ENCODE results near the gene PRRC2A. TPM values are rescaled to one million over a fixed set of nuclear protein-coding genes. Genes with fewer than 3 reads are reported as not detected.

The PRRC2A gene
- polyA plus RNA-seq, 1 donor: 184 TPM

GRCh38 chr6:31621991-31622390 is 1.5 kb downstream of the PRRC2A start:
- no peak for DNase-seq

GRCh38 chr6:31622684-31623091 is 2.2 kb downstream of the PRRC2A start:
- DNase-seq: no peak

DNA sequence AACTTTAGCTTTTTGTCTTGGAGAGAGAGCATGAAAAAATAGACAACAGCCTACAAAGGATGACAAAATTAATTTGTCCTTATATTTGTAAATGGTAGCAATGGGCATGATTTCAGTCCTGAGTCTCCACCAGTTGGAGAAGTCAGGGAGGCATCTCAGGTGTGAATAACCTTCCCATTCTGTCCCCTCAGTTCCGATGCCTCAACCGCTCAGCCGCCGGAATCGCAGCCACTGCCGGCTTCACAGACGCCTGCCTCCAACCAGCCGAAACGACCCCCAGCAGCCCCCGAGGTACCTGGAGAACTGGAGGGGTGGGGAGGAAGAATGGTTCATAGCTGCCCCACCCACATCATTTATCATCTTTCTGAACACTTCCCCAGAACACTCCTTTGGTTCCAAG is 3.6 kb downstream of the PRRC2A start:
- DNase-seq: no peak

GRCh38 chr6:31626952-31627351 is 6.4 kb downstream of the PRRC2A start:
- no peak for DNase-seq

DNA sequence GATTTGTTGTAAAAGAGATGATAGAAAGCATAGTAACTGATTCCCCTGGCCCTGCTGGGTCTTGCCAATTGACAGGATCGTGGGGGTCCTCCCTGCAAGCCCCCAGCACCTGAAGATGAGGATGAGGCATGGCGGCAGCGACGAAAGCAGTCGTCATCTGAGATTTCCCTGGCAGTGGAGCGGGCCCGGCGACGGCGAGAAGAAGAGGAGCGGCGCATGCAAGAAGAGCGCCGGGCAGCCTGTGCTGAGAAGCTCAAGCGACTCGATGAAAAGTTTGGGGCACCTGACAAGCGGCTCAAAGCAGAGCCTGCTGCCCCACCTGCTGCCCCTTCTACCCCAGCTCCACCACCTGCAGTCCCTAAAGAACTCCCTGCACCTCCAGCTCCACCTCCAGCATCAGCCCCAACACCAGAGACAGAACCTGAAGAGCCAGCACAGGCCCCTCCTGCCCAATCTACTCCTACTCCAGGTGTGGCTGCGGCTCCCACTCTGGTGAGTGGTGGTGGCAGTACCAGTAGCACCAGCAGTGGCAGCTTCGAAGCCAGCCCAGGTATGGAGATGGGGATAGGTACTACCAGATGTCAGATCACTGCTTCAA is 7.3 kb downstream of the PRRC2A start:
- DNase-seq: no peak

- DNase-seq: no peak
These were observed 8.5 kb downstream of the PRRC2A start for GRCh38 chr6:31629014-31629413.

DNA sequence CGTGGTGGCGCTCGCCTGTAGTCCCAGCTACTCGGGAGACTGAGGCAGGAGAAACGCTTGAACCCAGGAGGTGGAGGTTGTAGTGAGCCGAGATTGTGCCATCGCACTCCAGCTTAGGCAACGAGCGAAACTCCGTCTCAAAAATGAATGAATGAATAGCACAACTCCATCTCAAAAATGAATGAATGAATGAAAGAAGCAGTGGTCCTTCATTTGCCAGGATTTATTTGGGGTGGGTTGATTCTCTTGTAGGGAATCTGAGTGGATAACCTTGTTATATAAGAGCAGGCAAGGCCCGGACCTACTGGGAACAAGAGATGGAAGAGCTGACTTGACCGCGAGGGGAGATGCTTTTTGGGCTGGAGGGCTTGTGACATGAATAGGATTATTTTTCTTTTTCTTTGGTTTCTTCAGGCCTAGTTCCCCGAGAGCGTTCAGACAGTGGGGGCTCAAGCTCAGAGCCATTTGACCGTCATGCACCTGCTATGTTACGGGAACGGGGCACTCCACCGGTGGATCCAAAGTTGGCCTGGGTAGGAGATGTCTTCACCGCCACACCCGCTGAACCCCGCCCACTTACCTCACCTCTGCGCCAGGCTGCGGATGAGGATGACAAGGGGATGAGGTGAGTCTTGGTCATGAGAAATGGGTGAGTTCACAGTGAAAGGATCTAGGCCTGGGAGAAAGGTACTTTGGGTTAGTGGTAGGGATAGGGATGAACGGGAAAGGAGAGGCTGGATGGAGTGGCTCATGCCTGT is 9.8 kb downstream of the PRRC2A start:
- no peak for DNase-seq

DNA sequence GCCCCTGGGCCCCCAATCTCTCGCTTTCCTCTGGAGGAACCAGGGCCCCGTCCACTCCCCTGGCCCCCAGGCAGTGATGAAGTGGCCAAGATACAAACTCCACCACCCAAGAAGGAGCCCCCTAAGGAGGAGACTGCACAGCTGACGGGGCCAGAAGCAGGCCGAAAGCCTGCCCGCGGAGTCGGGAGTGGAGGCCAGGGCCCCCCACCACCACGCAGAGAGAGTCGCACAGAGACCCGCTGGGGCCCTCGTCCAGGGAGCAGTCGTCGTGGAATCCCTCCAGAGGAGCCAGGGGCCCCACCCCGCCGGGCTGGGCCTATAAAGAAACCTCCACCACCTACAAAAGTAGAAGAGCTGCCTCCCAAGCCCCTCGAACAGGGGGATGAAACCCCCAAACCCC is 10.7 kb downstream of the PRRC2A start:
- DNase-seq: no peak

DNA sequence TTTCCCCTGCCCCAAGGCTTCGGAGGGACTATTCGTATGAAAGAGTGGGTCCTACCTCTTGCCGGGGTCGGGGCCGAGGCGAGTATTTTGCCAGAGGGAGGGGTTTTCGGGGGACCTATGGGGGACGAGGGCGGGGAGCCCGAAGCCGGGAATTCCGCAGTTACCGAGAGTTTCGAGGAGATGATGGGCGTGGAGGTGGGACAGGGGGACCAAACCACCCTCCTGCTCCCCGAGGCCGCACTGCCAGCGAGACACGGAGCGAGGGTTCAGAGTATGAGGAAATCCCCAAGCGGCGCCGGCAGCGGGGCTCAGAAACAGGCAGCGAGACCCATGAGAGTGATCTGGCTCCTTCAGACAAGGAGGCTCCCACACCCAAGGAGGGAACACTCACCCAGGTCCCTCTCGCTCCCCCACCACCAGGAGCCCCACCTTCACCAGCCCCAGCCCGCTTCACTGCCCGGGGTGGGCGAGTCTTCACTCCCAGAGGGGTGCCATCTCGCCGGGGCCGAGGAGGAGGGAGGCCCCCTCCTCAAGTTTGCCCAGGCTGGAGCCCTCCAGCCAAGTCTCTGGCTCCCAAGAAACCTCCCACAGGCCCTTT is 11.3 kb downstream of the PRRC2A start:
- DNase-seq: no peak

DNA sequence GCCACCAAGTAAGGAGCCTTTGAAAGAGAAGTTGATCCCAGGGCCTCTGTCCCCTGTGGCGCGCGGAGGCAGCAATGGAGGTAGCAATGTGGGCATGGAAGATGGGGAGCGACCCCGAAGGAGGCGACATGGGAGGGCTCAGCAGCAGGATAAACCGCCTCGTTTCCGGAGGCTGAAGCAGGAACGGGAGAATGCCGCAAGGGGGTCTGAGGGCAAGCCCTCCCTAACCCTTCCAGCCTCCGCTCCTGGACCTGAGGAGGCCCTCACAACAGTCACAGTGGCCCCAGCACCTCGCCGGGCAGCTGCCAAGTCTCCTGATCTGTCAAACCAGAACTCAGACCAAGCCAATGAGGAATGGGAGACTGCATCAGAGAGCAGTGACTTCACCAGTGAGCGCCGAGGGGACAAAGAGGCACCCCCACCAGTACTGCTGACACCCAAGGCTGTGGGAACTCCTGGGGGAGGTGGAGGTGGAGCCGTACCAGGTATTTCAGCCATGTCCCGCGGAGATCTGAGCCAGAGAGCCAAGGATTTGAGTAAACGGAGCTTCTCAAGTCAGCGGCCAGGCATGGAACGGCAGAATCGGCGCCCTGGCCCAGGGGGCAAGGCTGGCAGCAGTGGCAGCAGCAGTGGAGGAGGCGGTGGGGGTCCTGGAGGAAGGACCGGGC is 11.9 kb downstream of the PRRC2A start:
- no peak for DNase-seq

GRCh38 chr6:31633447-31633846 is 12.9 kb downstream of the PRRC2A start:
- no peak for DNase-seq

DNA sequence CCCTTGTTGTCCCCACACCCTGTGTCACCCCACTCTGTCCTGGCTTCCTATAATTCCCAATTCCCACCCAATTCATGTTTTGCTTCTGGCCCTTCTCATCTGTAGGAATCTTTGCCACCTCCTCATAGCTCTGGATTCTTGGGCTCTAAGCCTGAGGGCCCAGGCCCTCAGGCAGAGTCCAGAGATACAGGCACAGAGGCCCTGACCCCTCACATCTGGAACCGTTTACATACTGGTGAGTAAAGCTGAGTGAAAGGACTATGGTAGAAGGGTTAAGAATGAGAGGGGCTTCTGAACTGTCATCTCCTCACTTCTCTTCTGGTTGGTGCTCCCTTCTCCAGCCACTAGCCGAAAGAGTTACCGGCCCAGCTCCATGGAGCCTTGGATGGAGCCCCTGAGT is 13.6 kb downstream of the PRRC2A start:
- DNase-seq: no peak

DNA sequence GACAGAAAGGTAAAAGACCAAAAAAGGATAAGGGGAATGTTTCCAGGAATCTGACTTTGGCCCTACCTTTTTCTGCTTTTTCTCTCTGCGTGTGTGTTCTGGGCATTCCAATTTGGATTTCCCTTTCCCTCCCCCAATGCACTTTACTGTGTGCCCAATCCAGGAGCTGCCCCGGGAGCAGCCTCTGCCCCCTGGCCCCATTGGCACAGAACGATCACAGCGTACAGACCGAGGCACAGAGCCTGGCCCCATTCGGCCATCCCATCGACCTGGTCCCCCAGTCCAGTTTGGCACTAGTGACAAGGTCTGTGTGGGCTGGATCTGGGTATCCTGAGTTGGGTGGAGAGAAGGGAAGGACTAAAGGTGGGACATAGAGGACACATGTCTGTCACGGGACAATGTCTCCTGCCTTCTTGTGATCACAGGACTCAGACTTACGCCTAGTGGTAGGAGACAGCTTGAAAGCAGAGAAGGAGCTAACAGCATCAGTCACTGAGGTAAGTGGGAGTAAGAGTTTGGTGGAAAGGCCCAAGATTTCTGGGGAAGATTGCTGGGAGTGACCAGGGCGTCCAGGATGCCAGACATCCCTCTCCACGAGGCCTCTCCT is 14.6 kb downstream of the PRRC2A start:
- no peak for DNase-seq

GRCh38 chr6:31636698-31637596 is 16.4 kb downstream of the PRRC2A start:
- DNase-seq: no peak

- DNase-seq: no peak
These were observed 18.5 kb downstream of the PRRC2A start for GRCh38 chr6:31639043-31639442.

DNA sequence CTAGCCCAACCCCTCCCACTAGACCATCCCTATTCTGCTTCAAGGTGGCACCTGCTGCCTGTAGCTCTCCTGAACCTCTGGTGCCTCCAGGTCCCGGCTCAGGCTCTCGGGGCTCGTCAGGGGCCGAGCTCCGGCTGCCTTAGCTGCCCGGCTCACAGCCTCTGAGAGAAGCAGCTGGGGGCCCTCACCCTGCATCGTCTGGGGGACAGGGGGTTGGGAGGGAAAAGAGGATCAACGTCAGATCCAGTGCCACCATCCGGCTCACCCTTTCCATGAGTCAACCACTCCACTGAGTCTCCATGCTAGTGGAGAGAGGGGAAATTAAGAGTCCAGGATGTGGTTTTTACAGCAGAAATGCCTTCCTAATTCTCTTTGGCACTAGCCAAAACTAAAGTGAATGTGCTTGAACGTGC is 18.9 kb downstream of the PRRC2A start:
- DNase-seq: no peak

GRCh38 chr6:31640612-31641011 is 20.1 kb downstream of the PRRC2A start:
- DNase-seq: no peak

- DNase-seq: no peak
These were observed 20.9 kb downstream of the PRRC2A start for GRCh38 chr6:31641370-31641769.

GRCh38 chr6:31642798-31643570 is 22.5 kb downstream of the PRRC2A start:
- no peak for DNase-seq

DNA sequence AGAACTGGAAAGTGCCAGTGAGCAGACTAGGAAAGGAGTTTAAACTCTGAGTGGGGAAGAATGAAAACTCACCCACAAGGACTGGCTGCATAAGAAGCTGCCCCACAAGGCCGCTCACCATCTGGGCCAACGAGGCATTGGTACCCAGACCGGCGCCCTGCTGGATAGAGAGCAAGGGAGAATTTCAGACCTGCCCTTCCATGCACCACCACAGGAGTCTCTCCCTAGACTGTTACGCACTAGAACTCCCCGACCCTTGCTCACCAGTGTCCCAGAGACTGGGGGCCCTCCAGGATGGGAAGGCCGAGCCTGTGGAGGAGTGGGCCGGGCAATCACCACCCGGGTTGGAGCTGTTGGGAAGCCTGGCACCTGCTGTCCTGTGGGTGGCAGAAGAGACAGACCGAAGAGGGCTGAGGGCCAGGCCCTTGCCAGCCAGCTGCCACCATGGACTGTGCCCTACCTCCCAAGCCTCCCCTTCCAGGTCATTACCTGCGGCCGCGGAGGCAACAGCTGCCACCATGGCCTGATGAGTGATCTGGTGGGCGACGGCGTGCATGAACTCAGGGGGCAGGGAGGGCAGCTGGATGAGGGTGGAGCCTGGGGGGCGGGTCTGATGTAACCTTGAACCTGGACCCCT is 23.4 kb downstream of the PRRC2A start:
- DNase-seq: no peak
